Lower leg skin (tissue), 4 donors: ENCODE measurements around the gene SORCS2. TPM values are rescaled to one million over a fixed set of nuclear protein-coding genes. Genes with fewer than 3 reads are reported as not detected.

Experiments used
- DNase-seq, 2 donors: peaks; one replicate each; pipeline ENCODE4 v3.0.0-alpha.2; 2019; ENCODE audit warnings: low spot score in 2 of 2
- H3K4me3 ChIP-seq: fragments of 200-600 bp; sonication (generic); 2 replicates; pipeline ENCODE4 v1.5.1; 2017; ENCODE audit warnings: mild to moderate bottlenecking, low read depth; ENCODE audit not compliant: poor library complexity, severe bottlenecking
- CTCF ChIP-seq, 3 donors: fragments of 450-650 bp; IDR thresholded peaks; one replicate each; pipeline ENCODE4 v1.5.1; 2016; ENCODE audit warnings: antibody characterized with exemption in 3 of 3, mild to moderate bottlenecking in 3 of 3, moderate library complexity in 2 of 3
- POLR2A ChIP-seq, 2 donors: fragments of 450-650 bp; IDR thresholded peaks; one replicate each; pipeline ENCODE4 v1.6.1; 2016 to 2017; ENCODE audit warnings: antibody characterized with exemption in 2 of 2, mild to moderate bottlenecking in 1 of 2, moderate library complexity in 1 of 2
- WGBS, 2 donors: methylation state at CpG; one replicate each; pipeline ENCODE4 v1.1.5; 2018; 5-methylcytosine and 5-hydroxymethylcytosine counted together
- intact Hi-C: fragments of 100-400 bp; cut with DNase I; formaldehyde crosslinking; loops from one replicate; pipeline ENCODE4 v1.15.0; 2023; ENCODE audit warnings: low total_unique reads
- total RNA-seq, 4 donors: library from RNA; depleted of rRNA; stranded (reverse); fragments of >200 nt; gene quantifications; one replicate each; pipeline ENCODE4 v1.1.0, GENCODE V29; 2016

The SORCS2 gene
- total RNA-seq, 4 donors from 2014 or later = 1.1 to 6.4 (median 1.5) TPM

GRCh38 chr4:7264694-7265093 lies 72.4 kb downstream of the SORCS2 start:
- WGBS, 2 donors = 86% methylated on average over 10 to 11 of the region's 11 CpGs
- H3K4me3 ChIP-seq = no peak overlapping the region

GRCh38 chr4:7266525-7267292 lies 74.4 kb downstream of the SORCS2 start:
- intact Hi-C loops = no loop called here
- WGBS, 2 donors = 80 to 82% methylated on average over 18 of the region's 18 CpGs
- TF ChIP-seq CTCF (IDR thresholded peaks at IDR 0.05) (no peak), POLR2A (IDR thresholded peaks at IDR 0.05) (no peak)

More at GRCh38 chr4:7264694-7265093, 72.4 kb downstream of the SORCS2 start:
- intact Hi-C loops = no loop called here
- no peak for TF ChIP-seq POLR2A (IDR thresholded peaks at IDR 0.05)
- TF ChIP-seq CTCF (IDR thresholded peaks at IDR 0.05) = no peak
- DNase-seq = no peak

GRCh38 chr4:7267829-7268228 lies 75.5 kb downstream of the SORCS2 start:
- TF ChIP-seq POLR2A (IDR thresholded peaks at IDR 0.05) = no peak
- no peak for TF ChIP-seq CTCF (IDR thresholded peaks at IDR 0.05)
- DNase-seq = no peak
- 90 to 95% methylated on average over 7 of the region's 7 CpGs for WGBS, 2 donors
- intact Hi-C loops = no loop called here
- no peak overlapping the region for H3K4me3 ChIP-seq

More at GRCh38 chr4:7266525-7267292, 74.4 kb downstream of the SORCS2 start:
- no peak overlapping the region for H3K4me3 ChIP-seq
- DNase-seq = no peak

GRCh38 chr4:7268941-7269340 lies 76.6 kb downstream of the SORCS2 start:
- WGBS, 2 donors = 82 to 88% methylated on average over 6 to 10 of the region's 10 CpGs
- no peak for TF ChIP-seq CTCF (IDR thresholded peaks at IDR 0.05)
- TF ChIP-seq POLR2A (IDR thresholded peaks at IDR 0.05) = no peak
- no peak overlapping the region for H3K4me3 ChIP-seq
- DNase-seq = no peak
- intact Hi-C loops = no loop called here

- H3K4me3 ChIP-seq = no peak overlapping the region
- intact Hi-C loops = no loop called here
- DNase-seq = no peak
- TF ChIP-seq POLR2A (IDR thresholded peaks at IDR 0.05) = no peak
- TF ChIP-seq CTCF (IDR thresholded peaks at IDR 0.05) = no peak
- 87 to 95% methylated on average over 17 of the region's 17 CpGs for WGBS, 2 donors
Measured at GRCh38 chr4:7270121-7270520, 77.8 kb downstream of the SORCS2 start.

GRCh38 chr4:7272404-7272803 lies 80.1 kb downstream of the SORCS2 start:
- no peak for TF ChIP-seq POLR2A (IDR thresholded peaks at IDR 0.05)
- TF ChIP-seq CTCF (IDR thresholded peaks at IDR 0.05) = no peak
- WGBS, 2 donors = 80 to 82% methylated on average over 10 of the region's 10 CpGs
- intact Hi-C loops = no loop called here
- DNase-seq = no peak
- no peak overlapping the region for H3K4me3 ChIP-seq
